SH-SY5Y (cell line): ENCODE measurements around the gene XRCC6.

Source experiments
- GATA2 ChIP-seq: IDR thresholded peaks from 2 replicates; pipeline ENCODE4 v1.6.1; 2011; ENCODE audit warnings: mild to moderate bottlenecking, low read depth, low read length
- GATA3 ChIP-seq: IDR thresholded peaks from 2 replicates; pipeline ENCODE4 v1.6.1; 2011; ENCODE audit warnings: low read depth, mild to moderate bottlenecking, low read length, moderate library complexity

DNA sequence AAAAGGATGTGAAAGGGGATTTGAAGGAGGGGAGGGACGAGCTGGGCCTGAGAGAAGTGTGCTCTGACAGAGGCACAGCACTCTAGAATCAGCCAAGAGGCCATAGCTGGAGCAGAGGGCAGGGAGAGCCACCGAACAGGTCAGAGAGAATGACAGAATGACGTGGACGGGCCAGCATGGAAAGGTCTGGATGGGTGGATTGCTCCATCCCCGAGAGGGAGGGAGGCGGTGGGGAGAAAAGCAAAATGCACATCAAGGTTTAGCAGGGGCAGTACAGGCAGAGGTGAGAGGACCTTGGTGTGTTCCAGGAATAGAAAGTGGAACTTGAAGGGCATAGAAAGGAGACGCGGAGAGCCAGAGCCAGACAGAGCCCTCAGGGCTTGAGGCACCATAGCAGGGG lies 38.4 kb upstream of the XRCC6 start:
- TF ChIP-seq GATA2 (no peak), GATA3 (no peak)
